Epithelial cell of esophagus (primary cell): Measurements from ENCODE around the gene TM4SF4.

Source experiments
- DNase-seq: peaks from one replicate; pipeline ENCODE4 v3.0.0; 2010; ENCODE audit warnings: low read depth
- H3K4me3 ChIP-seq: 2 replicates; pipeline ENCODE4 v1.5.1; 2011; ENCODE audit warnings: mild to moderate bottlenecking, low read length, control low read depth
- TF ChIP-seq, protein P1 (sequence below): IDR thresholded peaks from 2 replicates; pipeline ENCODE4 v1.5.1; 2011; ENCODE audit warnings: low read depth, mild to moderate bottlenecking, low read length, control low read depth, inconsistent platforms; ENCODE audit not compliant: insufficient read depth; ENCODE audit errors: missing control alignments

Gene TM4SF4

DNA sequence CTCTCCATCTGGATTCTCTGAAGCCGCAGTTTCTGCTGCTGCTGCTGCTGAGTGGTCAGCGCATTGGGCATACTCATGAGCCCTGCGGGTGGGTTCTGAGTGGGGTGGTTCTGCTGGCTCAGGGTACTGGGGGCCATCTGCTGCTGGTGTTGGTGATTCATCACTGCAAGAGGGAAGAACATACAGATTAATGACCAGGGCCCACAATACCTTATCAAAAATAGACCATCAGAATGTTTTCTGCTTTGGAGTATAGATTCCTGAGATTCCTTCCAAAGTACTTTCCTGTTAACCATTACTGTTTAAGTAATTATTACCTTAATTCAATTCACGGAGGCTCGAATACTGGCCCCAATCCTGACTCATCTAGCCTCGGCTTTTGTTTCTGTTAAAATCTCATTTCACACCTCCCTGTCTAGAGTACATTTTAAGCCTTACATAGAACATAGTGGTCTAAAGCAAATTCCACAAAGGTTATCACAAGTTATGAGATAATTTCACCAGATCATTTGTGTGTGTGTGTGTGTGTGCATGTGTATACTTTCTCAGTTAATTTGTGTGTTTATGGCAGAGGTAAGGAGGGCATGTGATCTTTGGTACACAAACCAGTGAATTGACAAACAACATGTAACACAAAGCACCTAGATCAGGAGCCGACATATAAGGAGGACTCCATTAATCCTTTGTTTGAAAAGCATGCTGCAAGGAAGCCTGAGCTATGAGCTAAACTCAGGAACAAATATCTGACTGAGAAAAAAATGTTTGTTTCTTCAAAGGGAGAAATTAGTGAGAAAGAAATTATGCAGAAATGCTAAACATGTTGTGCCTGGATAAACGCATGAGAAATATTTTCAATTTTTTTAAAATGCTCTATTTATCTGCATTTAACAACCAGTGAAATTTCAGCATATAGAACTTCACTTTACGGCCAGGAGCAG is 68.1 kb downstream of the TM4SF4 start:
- DNase-seq, result no peak
- no peak overlapping the region for H3K4me3 ChIP-seq
- TF ChIP-seq, protein P1, sequence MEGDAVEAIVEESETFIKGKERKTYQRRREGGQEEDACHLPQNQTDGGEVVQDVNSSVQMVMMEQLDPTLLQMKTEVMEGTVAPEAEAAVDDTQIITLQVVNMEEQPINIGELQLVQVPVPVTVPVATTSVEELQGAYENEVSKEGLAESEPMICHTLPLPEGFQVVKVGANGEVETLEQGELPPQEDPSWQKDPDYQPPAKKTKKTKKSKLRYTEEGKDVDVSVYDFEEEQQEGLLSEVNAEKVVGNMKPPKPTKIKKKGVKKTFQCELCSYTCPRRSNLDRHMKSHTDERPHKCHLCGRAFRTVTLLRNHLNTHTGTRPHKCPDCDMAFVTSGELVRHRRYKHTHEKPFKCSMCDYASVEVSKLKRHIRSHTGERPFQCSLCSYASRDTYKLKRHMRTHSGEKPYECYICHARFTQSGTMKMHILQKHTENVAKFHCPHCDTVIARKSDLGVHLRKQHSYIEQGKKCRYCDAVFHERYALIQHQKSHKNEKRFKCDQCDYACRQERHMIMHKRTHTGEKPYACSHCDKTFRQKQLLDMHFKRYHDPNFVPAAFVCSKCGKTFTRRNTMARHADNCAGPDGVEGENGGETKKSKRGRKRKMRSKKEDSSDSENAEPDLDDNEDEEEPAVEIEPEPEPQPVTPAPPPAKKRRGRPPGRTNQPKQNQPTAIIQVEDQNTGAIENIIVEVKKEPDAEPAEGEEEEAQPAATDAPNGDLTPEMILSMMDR, result no peak

DNA sequence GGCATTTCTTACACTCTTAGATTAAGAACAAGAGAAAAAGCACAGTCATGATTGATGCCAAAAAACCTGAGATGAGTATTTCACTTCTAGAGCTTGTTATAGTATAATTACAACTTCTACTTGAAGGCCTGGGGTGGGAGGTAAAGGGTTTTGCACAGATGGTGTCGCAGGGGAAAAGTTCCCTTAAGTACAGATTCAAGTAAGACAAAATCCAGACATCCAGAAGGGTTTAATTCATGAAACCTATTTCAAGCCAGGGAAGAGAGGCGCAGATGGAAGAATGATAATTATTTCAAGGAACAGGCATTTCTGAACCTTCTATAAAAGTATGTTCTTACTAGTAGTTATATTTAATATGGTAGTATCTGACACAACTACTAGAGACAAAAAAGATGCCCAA is 70.6 kb downstream of the TM4SF4 start:
- no peak overlapping the region for H3K4me3 ChIP-seq
- TF ChIP-seq, protein P1, result no peak
- no peak for DNase-seq

DNA sequence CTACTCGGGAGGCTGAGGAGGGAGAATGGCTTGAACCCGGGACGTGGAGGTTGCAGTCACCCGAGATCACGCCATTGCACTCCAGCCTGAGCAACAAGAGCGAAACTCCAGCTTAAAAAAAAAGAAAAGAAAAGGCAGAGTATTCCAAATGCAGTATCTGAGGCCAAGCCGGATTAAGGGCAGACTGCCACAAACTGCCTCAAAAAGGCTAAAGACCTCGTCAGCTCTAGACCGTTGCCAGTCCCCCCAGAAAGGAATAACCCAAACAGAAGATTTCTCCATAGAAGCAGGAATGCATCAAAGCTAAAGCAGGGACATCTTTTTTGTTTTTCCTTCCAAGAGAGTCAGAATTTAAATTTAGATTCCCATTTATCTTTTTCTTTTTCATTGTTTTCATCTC is 72.9 kb downstream of the TM4SF4 start:
- no peak overlapping the region for H3K4me3 ChIP-seq
- DNase-seq, result no peak
- TF ChIP-seq, protein P1, result no peak

DNA sequence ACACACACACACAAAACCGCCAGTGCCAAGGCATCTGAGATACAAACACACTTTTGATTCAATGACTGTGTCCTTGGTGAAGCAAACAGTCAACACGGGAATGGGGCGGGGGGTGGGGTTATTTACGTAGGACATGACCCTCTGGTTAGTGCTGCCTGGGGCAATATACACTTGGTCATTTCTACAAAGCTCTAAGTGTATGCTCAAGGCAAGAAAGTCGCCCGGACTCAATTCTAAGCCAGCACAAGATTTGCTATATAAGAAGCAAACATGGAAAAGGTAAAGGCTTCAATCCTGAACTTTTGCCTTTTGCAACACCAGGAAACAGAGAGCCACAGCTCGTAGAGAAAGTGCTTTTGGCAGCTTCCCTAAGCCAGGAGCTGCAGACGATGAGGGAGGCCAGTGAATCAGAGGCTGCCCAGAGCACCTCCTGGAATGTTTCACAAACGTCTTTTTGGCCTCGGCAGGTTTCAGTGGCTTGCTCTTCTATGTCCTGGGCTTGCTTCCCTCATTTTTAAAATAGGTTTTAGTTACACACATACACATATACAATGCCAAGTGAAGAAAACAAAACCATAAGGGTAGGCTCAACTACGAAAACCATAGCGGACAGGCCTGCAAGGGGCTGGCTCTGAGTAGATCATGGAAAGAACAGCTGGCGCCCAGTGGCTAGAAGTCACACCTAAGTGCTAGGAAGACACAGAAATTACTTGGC is 73.6 kb downstream of the TM4SF4 start:
- DNase-seq, result peak; percentile 82
- H3K4me3 ChIP-seq, result no peak overlapping the region
- TF ChIP-seq, protein P1, result no peak

DNA sequence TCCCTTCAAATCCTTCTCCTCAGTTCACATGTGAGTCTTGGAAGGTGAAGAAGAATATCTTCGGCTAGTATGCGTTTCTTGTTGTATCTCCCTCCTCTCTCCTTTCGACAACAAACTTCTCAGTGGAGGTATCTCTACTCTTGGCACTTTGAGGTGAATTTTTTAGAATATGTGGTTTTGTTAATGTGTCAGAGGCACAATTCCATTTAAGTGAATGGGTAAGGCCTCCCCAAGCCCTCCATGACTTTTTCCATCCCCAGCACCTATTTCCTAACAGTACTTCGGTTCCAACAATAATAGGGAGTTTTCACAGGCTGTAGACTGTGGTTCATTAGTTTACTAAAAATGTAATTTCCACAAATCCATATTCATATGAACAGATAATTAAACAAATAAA is 74.2 kb downstream of the TM4SF4 start:
- DNase-seq, result no peak
- TF ChIP-seq, protein P1, result no peak
- no peak overlapping the region for H3K4me3 ChIP-seq

DNA sequence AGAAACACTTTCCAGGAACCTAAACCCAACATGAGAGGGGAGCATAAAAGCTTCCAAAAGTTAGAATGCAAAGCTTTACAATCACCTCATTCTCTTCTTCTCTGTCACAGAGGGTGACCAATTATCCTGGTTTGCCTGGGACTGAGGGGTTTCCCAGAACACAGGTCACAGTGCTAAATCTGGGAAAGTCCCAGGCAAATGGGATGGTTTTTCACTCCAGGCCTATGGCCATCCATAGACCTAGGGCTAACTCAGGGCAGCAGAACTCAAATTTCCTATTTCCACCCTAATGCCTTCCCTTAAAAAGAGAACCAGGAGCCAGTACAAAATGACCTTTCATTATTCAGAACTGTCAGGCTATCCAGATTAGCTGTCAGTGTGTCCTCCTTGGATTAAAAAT is 77.0 kb downstream of the TM4SF4 start:
- no peak overlapping the region for H3K4me3 ChIP-seq
- no peak for DNase-seq
- TF ChIP-seq, protein P1, result no peak

DNA sequence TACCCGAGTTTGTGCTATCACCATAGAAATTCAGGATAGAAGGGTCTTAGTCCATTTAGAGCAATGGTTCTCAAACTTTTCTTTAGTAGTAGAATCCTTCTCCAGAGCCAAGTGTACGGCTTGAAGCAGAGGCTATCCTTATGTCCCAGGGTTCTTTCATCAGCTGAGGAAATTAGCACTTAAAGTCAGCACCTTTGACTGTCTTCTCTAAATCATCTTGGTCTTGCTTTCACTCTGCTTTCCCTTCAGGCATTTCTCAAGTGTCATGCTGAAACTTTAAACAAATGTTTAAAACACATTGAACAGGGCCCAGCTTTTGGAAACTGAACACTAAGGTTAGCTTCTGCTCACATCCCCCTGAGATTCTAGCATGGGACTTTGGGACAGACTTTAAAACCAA is 78.2 kb downstream of the TM4SF4 start:
- no peak for DNase-seq
- H3K4me3 ChIP-seq, result no peak overlapping the region
- TF ChIP-seq, protein P1, result no peak
